ENCODE measurements around the gene SUMO3. TPM values are rescaled to one million over a fixed set of nuclear protein-coding genes. Genes with fewer than 3 reads are reported as not detected.

The SUMO3 gene
- total and polyA plus RNA-seq, 2 donors, result 49.6 to 63.7 TPM

DNA sequence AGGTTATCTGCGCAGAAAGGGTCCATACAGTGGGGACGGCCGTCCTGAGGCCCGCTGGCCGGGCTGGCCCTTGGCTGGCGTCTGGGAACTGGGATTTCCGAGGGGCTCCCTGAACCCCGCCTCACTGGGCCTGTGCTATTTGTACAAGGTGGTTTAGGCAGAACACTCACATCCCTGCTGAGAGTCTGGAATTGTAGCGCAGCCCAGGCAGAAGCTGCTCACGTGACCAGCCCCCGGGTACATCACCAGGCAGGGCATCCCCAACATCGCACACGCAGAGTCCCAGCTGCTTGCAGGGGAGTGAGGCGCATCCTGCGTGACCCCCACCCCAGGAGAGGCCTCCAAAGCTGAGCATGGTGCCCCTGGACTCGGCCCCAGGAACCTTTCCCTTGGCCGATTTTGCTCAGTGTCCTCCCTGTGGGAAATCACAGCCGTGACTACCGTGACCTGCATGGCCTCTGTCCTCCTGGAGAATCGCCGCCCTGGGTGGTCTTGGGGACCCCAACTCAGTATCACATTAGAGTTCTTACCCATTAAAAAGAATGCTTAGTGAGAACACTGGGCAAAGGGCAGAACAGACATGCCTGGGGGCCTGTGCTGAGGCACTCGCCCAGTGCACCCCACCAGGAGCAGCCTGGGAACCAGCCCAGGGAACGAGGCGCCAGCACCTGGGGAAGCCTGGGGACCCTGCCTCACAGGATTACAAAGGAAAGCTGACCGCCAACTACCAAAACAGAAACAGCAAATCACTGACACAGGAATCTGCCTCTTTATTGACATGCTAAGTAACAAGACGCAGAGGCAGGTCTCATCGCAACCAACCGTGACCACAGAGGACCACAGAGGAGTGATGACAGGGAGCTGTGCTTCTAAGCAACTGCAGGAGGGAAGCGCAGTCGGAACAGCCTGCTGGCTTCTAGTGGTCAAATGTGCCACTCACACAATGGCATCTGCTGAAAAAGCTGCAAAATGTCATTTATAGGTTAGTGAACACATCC lies 49.7 kb downstream of the SUMO3 start:
- Histone ChIP-seq H3K4me1 (ENCODE audit: control insufficient read depth in 2 of 2, insufficient read depth in 2 of 2, low read length in 2 of 2) (peaks cover 0 to 5% of the 10 kb centered on the region in 2 donors), H3K9me3 (ENCODE audit: control insufficient read depth in 2 of 2, insufficient read depth in 1 of 2, low read length in 1 of 2) (no peaks in the 10 kb centered on the region), H3K36me3 (ENCODE audit: control insufficient read depth in 2 of 2, insufficient read depth in 2 of 2, low read length in 1 of 2) (peaks cover 28 to 41% of the 10 kb centered on the region in 2 donors), H3K4me3 (ENCODE audit: low read length in 2 of 2) (no peak overlapping the region), H3K27ac (ENCODE audit: low read depth in 1 of 2, low read length in 1 of 2) (no peak overlapping the region), H3K27me3 (ENCODE audit: control insufficient read depth in 2 of 2, insufficient read depth in 1 of 2, low read length in 1 of 2) (no peaks in the 10 kb centered on the region)
- no peak for DNase-seq (ENCODE audit: low read depth in 6 of 9, low spot score in 9 of 9)
- 95% methylated on average over 30 of the region's 30 CpGs for whole genome bisulfite sequencing

- no peak overlapping the region for H3K27ac ChIP-seq (ENCODE audit: low read depth in 1 of 2, low read length in 1 of 2)
- H3K27me3 ChIP-seq (ENCODE audit: control insufficient read depth in 2 of 2, insufficient read depth in 1 of 2, low read length in 1 of 2), result no peaks in the 10 kb centered on the region
- peaks cover 19 to 29% of the 10 kb centered on the region in 2 donors for H3K36me3 ChIP-seq (ENCODE audit: control insufficient read depth in 2 of 2, insufficient read depth in 2 of 2, low read length in 1 of 2)
- H3K4me3 ChIP-seq (ENCODE audit: low read length in 2 of 2), result no peak overlapping the region
- 71% methylated on average over 11 of the region's 11 CpGs for WGBS
- DNase-seq (ENCODE audit: low read depth in 6 of 9, low spot score in 9 of 9), result no peak
- H3K4me1 ChIP-seq (ENCODE audit: control insufficient read depth in 2 of 2, insufficient read depth in 2 of 2, low read length in 2 of 2), result peaks cover 0 to 5% of the 10 kb centered on the region in 2 donors
- no peaks in the 10 kb centered on the region for H3K9me3 ChIP-seq (ENCODE audit: control insufficient read depth in 2 of 2, insufficient read depth in 1 of 2, low read length in 1 of 2)
Measured at GRCh38 chr21:44766818-44767354, 51.0 kb downstream of the SUMO3 start.

- Histone ChIP-seq H3K27me3 (ENCODE audit: control insufficient read depth in 2 of 2, insufficient read depth in 1 of 2, low read length in 1 of 2) (no peaks in the 10 kb centered on the region), H3K27ac (ENCODE audit: low read depth in 1 of 2, low read length in 1 of 2) (no peak overlapping the region), H3K9me3 (ENCODE audit: control insufficient read depth in 2 of 2, insufficient read depth in 1 of 2, low read length in 1 of 2) (no peaks in the 10 kb centered on the region), H3K36me3 (ENCODE audit: control insufficient read depth in 2 of 2, insufficient read depth in 2 of 2, low read length in 1 of 2) (peaks cover 13 to 23% of the 10 kb centered on the region in 2 donors), H3K4me1 (ENCODE audit: control insufficient read depth in 2 of 2, insufficient read depth in 2 of 2, low read length in 2 of 2) (peaks cover 0 to 5% of the 10 kb centered on the region in 2 donors), H3K4me3 (ENCODE audit: low read length in 2 of 2) (no peak overlapping the region)
- 92% methylated on average over 24 of the region's 24 CpGs for WGBS
- DNase-seq (ENCODE audit: low read depth in 6 of 9, low spot score in 9 of 9), result no peak
Measured at GRCh38 chr21:44766014-44766817, 51.6 kb downstream of the SUMO3 start.

- Histone ChIP-seq H3K4me3 (ENCODE audit: low read length in 2 of 2) (no peak overlapping the region), H3K36me3 (ENCODE audit: control insufficient read depth in 2 of 2, insufficient read depth in 2 of 2, low read length in 1 of 2) (peaks cover 8 to 15% of the 10 kb centered on the region in 2 donors), H3K9me3 (ENCODE audit: control insufficient read depth in 2 of 2, insufficient read depth in 1 of 2, low read length in 1 of 2) (no peaks in the 10 kb centered on the region), H3K4me1 (ENCODE audit: control insufficient read depth in 2 of 2, insufficient read depth in 2 of 2, low read length in 2 of 2) (peaks cover 0 to 5% of the 10 kb centered on the region in 2 donors), H3K27me3 (ENCODE audit: control insufficient read depth in 2 of 2, insufficient read depth in 1 of 2, low read length in 1 of 2) (no peaks in the 10 kb centered on the region), H3K27ac (ENCODE audit: low read depth in 1 of 2, low read length in 1 of 2) (no peak overlapping the region)
- 53% methylated on average over 12 of the region's 12 CpGs for whole genome bisulfite sequencing
- DNase-seq (ENCODE audit: low read depth in 6 of 9, low spot score in 9 of 9), result peak in 1 of 9 donors; percentile 21
Measured at GRCh38 chr21:44765231-44766013, 52.4 kb downstream of the SUMO3 start.

DNA sequence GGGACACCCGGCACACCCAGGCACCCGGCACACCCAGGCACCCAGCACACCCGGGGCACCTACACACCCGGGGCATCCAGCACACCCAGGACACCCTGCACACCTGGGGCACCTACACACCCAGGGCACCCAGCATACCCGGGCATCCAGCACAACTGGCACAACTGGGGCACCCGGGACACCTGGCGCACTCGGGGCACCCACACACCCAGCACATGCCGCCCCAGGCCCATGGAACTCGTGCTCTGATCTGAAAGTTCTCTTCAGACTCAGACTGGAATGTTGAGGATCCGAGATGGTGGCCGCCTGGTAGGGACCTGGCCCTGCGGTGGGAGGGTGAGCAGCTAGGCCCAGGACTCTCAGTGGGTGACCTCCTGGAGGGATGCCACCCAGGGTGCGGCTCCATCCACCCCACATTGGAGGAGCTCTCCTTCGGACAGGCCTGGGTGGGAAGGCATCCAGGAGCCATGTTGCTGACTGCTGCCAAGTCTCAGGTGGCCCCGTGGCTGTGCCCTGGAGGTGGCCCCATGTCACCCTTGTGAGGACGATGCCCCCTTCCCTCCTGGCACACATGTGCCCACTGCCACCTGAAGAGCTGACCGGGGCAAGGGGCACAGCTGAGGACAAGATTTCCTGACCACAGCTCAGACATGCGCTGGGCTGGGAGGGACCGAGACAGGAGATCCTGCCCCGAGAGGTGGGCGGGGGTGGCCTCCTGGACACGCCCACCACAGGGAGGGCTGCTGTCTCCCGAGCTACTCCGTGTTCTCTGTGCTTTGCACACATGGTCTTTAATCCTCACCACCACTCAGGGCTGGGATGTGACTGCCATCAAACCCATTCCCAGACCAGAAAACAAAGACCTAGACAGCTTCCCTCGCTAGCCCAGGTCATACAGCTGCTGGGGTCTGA lies 53.3 kb downstream of the SUMO3 start:
- DNase-seq (ENCODE audit: low read depth in 6 of 9, low spot score in 9 of 9), result no peak
- H3K27ac ChIP-seq (ENCODE audit: low read depth in 1 of 2, low read length in 1 of 2), result no peak overlapping the region
- H3K9me3 ChIP-seq (ENCODE audit: control insufficient read depth in 2 of 2, insufficient read depth in 1 of 2, low read length in 1 of 2), result no peaks in the 10 kb centered on the region
- WGBS, result 87% methylated on average over 26 of the region's 26 CpGs
- H3K36me3 ChIP-seq (ENCODE audit: control insufficient read depth in 2 of 2, insufficient read depth in 2 of 2, low read length in 1 of 2), result peaks cover under 1 to 12% of the 10 kb centered on the region in 2 donors
- H3K4me1 ChIP-seq (ENCODE audit: control insufficient read depth in 2 of 2, insufficient read depth in 2 of 2, low read length in 2 of 2), result peaks cover 0 to 5% of the 10 kb centered on the region in 2 donors
- no peak overlapping the region for H3K4me3 ChIP-seq (ENCODE audit: low read length in 2 of 2)
- no peaks in the 10 kb centered on the region for H3K27me3 ChIP-seq (ENCODE audit: control insufficient read depth in 2 of 2, insufficient read depth in 1 of 2, low read length in 1 of 2)

DNA sequence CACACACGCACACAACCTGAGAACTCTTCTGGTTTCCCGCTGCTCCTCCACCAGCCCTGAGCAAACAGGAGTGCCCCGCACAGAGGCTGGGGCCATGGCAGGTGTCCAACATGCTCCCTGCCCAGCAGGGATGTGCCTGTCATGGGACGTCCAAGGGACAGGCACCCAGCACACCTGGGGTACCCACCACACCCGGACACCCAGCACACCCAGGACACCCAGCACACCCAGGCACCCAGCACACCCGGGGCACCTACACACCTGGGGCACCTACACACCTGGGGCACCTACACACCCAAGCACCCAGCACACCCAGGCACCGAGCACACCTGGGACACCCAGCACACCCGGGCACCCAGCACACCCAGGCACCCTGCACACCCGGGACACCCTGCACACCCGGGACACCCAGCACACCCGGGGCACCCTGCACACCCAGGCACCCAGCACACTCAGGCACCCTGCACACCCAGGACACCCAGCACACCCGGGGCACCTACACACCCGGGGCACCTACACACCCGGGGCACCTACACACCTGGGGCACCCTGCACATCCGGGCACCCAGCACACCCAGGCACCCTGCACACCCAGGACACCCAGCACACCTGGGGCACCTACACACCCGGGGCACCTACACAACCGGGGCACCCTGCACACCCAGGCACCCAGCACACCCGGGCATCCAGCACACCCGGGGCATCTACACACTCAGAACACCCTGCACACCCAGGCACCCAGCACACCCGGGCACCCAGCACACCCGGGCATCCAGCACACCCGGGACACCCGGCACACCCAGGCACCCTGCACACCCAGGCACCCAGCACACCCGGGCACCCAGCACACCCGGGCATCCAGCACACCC lies 54.2 kb downstream of the SUMO3 start:
- H3K27me3 ChIP-seq (ENCODE audit: control insufficient read depth in 2 of 2, insufficient read depth in 1 of 2, low read length in 1 of 2), result no peaks in the 10 kb centered on the region
- 92% methylated on average over 25 of the region's 25 CpGs for WGBS
- peaks cover 0 to 8% of the 10 kb centered on the region in 2 donors for H3K36me3 ChIP-seq (ENCODE audit: control insufficient read depth in 2 of 2, insufficient read depth in 2 of 2, low read length in 1 of 2)
- H3K4me3 ChIP-seq (ENCODE audit: low read length in 2 of 2), result no peak overlapping the region
- H3K9me3 ChIP-seq (ENCODE audit: control insufficient read depth in 2 of 2, insufficient read depth in 1 of 2, low read length in 1 of 2), result no peaks in the 10 kb centered on the region
- no peak overlapping the region for H3K27ac ChIP-seq (ENCODE audit: low read depth in 1 of 2, low read length in 1 of 2)
- DNase-seq (ENCODE audit: low read depth in 6 of 9, low spot score in 9 of 9), result no peak
- H3K4me1 ChIP-seq (ENCODE audit: control insufficient read depth in 2 of 2, insufficient read depth in 2 of 2, low read length in 2 of 2), result peaks cover 0 to 5% of the 10 kb centered on the region in 2 donors

- WGBS, result 91% methylated on average over 8 of the region's 8 CpGs
- no peak for DNase-seq (ENCODE audit: low read depth in 6 of 9, low spot score in 9 of 9)
Measured at GRCh38 chr21:44763050-44763378, 54.8 kb downstream of the SUMO3 start.

More at GRCh38 chr21:44763050-44763378, 54.8 kb downstream of the SUMO3 start:
- H3K36me3 ChIP-seq (ENCODE audit: control insufficient read depth in 2 of 2, insufficient read depth in 2 of 2, low read length in 1 of 2), result peaks cover 0 to 1% of the 10 kb centered on the region in 2 donors
- no peaks in the 10 kb centered on the region for H3K9me3 ChIP-seq (ENCODE audit: control insufficient read depth in 2 of 2, insufficient read depth in 1 of 2, low read length in 1 of 2)
- H3K27ac ChIP-seq (ENCODE audit: low read depth in 1 of 2, low read length in 1 of 2), result no peak overlapping the region
- peaks cover 0 to 5% of the 10 kb centered on the region in 2 donors for H3K4me1 ChIP-seq (ENCODE audit: control insufficient read depth in 2 of 2, insufficient read depth in 2 of 2, low read length in 2 of 2)
- no peaks in the 10 kb centered on the region for H3K27me3 ChIP-seq (ENCODE audit: control insufficient read depth in 2 of 2, insufficient read depth in 1 of 2, low read length in 1 of 2)
- H3K4me3 ChIP-seq (ENCODE audit: low read length in 2 of 2), result no peak overlapping the region

Data from thymus (tissue), 11 donors.